HG02623 (cell line): ENCODE results near the gene DEPDC5.

Experiments used
- ATAC-seq: cut with Tn5 transposase; IDR thresholded peaks from one replicate; pipeline ENCODE4 v1.9.1; 2021; ENCODE audit warnings: moderate library complexity; ENCODE audit not compliant: unreplicated experiment

The DEPDC5 gene

DNA sequence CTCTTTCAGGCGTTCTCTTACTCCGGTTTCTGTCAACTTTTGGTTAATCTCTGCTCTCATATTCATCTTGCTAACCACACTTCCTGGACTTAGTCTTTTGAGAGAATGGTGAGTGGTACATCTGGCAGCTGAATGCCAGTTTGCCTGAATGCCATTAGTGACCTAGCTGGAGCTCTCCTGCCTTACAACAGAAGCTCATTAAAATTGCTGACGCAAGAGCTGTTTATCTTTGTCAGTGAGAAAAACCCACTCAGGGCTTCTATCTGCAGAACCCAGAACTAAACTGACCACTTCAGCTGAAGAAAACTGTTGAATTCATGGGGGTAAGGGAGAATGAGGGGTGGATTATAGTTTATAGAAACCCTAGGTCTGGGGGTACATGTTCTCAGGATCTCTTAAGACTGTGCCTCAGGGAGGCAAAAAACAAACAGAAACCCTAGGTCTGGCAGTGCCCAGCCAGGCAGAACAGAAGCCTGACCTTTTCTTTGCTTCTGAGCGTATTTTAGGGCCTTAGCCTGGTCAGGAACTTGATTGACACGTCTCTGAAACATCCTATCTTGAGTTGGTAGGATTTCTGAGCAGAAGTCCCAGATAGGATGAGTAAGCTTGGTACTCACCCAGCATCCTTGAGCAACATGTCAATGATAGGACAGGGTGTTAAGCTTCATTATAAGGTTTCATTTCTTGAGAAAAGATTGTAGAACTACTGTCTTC is 137.7 kb downstream of the DEPDC5 start:
- ATAC-seq = no peak

DNA sequence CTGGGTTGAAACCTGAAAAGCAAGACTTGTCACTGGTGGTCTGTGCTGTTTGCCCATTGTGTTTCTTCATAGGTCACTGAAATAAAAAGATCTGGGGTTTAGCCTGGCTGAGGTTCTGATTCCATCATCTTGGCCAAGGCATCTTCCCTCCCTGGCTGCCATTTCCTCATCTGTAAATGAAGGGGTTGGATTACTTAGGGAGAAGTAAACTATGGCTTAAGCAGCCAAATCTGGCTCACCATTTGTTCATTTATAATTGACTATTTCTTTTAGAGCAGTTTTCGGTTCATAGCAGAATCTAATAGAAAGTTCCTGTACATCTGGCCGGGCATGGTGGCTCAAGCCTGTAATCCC is 138.2 kb downstream of the DEPDC5 start:
- no peak for ATAC-seq

DNA sequence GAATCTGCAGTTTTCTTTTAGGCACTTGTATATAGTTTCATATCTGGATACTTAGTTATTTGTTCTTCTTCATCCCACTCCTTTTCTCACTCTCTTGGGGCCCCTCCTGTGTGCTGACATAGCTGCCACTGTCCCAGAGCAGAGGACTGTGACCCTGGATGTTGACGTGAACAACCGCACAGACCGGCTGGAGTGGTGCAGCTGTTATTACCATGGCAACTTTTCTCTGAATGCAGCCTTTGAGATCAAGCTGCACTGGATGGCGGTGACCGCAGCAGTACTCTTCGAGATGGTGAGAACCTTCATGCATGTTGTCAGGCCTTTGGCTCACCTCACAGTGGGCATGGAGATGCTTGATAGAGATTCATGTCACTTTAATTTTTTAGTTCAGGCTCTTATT is 139.6 kb downstream of the DEPDC5 start:
- no peak for ATAC-seq

DNA sequence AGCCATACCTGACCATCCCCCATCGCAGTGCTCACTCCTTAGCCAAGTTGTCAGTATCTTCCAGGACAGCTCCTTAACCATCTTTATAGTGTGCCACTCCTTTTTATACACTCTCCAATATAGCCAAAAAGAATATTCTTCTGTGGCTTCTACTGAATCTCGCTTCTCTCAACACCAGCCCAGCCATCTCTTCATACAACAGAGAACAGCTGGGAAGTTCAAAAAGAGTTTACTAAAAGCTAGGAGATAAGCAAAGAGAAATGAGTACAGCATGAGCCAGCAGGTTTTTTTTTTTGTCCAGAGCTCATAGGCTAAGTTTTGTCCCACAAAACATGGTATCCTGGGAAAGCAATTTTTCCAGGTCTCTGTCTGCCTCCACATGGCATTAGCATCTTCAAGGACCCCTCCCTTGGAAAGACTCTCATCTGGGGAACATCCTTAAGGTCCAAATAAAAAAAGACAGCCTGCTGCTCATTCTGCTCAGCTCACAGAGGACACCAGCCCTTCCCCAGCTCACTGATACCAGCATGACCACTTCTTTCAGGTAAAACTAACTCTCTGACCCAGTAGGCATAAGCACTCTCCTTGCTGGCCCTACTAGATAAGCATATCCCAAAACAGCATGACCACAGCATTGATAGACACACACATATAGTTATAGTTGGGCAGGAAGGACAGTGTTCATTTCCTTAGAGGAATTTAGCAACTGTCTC is 141.7 kb downstream of the DEPDC5 start:
- no peak for ATAC-seq

DNA sequence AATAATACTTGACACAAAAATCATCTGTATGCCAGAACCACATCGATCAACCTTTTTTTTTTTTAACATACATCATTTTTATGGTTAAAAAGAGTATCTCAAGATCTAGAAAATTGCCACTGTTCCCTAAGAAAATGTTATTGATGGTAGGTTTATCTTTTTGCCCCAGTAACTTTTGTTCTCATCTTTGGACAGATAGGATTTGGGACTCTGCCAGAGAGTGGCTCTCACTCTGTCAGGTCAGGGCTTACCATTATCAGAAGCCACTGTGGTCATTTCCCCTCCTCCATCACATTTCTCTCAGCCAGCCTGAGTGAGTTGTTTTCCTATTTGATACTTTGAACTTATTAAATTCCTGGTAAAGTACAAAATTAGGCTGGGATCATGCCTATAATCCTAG is 142.7 kb downstream of the DEPDC5 start:
- ATAC-seq = no peak

DNA sequence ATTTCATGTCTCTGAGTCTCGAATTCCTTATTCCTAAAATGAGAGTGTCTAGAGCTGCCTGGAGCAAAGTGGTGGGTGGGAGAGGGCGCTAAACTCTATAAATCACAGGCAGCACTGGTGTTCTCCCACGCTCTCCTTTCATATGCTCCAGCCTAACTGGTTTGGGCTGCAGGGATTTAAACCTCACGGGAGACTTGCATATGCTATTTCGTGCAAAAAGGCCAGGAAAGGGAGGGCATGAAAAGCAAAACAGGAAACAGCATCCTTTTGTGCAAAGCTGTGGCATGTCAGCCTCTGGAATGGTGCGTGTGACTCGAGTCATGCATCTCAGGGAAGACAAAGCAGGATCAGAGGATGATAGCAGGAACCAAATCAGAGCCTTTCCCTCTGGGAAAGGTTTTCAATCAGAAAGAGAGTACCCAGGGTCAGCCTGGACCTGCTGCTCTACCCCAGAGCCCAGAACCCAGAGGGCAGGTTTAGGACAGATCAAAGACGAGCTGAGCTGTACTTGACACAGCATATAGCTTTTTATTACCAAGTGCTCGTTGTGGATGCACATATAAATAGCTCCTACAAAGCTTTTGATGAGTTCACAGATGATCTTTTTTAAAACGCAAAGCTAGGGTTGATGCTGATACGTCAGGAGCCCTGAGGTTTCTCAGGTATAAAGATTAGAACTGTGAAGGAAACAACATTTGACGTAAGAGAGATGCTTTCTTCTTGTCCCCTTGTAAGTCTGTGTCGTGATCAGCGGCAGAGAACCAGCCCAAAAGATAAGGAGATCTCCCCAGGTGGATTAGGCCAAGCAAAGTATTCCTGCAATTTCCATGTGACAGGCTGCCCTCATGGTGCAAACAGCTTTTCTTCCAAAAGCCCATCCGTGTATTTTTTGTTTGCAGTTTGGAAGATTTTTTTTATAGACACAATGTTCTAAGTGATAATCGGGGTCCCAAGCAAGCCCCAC is 144.3 kb downstream of the DEPDC5 start:
- ATAC-seq = no peak

DNA sequence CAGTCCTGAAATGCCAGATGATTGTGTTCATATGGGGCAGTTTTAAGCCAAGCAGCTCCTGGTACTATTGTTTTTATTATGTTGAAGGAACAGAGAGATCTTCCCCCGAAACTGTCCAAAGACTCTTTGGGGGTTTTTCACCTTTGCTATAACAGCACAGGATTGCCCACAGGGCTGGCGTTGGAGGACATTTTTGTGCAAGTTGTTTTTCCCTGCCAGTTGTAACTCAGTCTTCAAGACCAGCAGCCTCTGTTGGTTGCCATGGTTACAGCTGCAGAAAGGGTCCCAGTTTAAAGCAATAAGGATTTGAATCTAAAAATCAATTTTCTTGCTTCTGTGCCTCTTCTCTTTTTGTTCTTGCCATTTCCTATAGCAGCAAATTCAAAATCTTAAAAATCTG is 145.1 kb downstream of the DEPDC5 start:
- no peak for ATAC-seq

DNA sequence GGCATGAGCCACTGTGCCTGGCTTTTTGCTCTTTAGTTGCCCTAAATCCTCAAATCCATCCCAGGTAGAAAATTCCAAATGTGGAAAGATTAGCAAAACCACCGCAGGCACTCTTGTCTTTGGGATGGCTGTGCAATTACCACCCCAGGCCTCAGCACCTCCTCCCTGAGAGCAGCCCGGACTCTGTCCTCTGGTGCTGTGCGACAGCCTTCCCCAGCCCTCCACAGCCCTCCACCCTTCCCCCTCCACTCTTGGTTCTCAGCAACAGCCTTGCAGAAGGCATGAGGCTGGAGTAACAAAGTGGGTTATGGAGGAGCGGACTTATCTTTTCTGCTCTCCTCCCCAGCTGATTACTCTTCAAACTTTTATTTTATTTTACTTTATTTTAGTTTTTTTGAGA is 145.8 kb downstream of the DEPDC5 start:
- ATAC-seq = no peak

DNA sequence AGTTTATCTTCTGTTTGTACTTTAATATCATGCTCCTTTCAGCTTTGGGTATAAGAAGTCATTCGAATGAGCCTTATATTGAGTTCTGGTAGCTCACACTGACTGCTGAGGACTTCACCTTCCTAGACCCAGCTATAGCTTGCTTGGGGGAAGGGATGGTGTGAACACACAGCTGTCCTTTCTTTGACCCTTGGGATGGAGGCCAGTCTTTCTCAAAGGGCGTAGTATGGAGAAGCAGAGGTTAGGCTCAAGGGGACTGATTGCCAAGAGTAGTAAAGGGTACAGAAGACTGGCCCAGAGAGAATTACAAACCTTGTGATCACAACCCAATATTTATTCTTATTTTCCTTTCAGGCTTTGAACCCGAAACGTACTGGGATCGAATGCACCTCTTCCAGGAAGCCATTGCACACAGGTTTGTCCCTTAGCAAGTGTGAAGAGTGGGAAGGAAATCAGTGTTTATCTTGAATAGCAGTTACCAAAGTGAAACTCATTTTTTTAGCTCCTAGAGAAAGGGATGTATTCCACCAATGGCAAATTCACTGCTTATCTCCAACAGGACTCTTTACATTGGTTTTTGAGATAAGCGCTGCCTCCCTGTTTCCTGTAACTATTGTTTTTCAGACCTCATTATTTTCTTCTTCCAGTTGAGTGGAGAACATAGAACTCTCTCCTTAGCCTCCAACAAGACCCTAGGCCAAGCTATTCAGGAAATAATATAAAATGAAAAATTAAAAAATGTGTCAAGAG is 147.7 kb downstream of the DEPDC5 start:
- ATAC-seq = no peak

DNA sequence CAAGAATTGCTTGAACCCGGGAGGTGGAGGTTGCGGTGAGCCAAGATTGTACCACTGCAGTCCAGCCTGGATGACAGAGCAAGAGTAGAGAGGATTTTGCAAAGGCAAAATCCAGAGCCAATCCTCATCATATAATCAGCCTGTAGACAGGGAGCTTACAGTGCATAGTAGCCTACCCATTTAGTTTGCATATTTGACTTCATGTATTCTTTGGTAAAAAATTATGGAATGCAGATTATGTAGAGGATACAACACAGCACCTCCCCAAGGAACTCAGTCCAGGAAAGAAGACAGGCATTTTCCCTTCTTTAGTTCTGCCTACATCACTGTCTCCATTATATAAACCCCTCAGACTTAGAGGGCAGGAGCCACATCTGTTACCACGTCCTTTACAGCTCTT is 150.8 kb downstream of the DEPDC5 start:
- no peak for ATAC-seq

DNA sequence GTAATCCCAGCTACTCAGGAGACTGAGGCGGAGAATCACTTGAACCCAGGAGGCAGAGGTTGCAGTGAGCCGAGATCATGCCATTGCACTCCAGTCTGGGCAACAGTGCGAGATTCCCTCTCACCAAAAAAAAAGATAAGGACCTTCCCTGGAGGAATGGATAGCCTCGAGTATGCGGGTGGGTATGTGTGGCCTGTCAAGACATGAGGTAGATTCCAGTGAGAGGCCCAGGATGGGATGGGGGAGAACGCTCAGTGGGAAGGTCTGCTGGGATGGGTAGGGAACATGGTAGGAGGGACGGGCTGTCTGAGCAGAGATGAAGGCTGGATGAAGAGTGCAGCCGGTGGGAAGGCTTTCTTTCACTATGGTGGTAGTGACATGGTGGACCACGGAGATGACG is 151.5 kb downstream of the DEPDC5 start:
- no peak for ATAC-seq

DNA sequence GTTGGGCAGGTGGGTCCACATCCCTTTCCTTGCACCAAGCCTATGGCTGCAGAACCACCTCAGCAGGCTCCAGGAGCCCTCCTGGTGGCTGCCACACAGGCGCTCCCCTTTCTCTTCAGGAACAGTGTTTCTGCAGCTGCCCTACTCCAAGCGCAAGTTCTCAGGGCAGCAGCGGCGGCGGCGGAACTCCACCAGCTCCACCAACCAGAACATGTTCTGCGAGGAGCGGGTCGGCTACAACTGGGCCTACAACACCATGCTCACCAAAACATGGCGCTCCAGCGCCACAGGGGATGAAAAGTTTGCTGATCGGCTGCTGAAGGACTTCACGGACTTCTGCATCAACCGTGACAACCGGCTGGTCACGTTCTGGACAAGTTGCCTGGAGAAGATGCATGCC is 152.3 kb downstream of the DEPDC5 start:
- no peak for ATAC-seq

DNA sequence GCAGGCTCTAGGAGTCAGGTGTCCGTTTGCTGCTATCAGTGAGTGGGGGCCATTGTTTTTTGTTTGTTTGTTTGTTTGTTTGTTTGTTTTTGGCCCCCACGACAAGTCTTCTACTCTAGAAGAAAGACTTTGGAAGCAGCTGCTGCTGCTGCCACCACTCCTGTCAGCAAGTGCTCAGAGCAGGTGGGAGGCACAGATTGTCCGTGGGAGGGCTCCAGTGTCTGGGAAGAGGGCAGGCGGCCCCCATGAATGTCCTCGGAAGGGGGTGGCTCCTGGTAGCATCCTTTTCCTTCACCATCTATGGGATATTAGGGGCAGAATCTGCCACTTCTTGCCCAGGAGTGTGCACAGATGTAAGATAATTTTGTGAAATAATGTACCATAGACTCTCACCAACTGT is 152.8 kb downstream of the DEPDC5 start:
- no peak for ATAC-seq

DNA sequence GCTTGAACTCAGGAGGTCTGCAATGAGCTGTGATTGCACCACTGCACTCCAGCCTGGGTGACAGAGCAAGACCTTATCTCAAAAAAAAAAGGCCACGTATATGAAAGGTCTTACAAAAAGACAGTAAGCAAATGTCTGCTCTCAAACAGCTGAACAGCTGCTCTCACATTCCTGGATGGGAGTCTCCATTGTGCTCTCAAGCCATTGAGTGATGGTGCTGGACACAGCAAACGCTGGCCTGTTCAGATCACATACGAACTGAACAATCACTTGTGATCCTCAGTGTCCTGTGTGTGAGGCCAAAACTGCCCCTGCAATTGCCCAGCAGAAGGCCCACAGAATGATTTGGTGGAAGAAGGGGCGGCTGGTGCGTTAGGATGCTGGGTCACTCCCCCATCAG is 156.2 kb downstream of the DEPDC5 start:
- no peak for ATAC-seq

DNA sequence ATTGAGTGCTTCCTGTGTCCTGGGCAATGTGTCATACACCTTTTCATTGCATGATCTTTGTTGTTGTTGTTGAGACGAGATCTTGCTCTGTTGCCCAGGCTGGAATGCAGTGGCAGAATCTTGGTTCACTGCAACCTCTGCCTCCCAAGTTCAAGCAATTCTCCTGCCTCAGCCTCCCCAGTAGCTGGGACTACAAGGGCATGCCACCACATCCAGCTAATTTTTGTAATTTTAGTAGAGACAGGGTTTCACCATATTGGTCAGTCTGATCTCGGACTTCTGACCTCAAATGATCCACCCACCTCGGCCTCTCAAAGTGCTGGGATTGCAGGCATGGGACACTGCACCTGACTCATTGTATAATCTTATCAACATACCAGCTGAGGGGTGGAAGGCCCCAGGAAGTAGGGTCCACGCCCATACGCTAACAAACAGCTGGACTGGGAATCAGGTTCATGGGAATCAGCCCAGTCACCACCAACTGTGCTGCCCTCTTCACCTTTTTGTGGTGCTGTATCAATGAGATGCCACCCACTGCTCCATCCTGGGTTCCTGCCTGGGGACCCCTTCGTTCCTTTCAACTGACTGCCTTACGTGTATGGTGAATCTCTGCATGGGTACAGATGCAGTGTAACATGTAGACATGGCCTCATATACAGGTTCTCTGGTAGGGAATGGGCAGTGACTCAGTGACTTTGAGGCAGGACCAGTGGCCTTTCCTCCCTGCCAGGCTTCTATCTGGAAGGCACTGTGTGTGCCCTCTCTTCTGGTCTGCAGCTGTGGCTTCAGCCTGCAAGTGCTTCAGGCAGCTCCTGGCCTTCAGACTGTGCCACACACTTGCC is 158.0 kb downstream of the DEPDC5 start:
- ATAC-seq = no peak

DNA sequence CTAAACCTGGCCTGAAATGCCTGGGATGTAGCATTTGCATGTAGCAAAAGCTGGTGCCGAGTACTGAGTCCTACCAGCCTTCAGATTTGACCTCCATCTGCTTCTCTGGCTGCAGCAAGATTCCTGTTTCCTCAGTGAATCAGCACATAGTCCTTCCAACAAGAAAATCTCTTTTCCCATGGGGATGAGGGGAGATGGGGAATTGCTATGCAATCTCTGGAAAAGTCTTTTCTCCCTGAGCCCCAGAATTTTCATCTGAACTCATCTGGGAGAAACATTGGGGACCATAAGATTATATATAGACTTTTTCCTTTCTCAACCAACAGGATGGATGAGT is 158.6 kb downstream of the DEPDC5 start:
- ATAC-seq = no peak

DNA sequence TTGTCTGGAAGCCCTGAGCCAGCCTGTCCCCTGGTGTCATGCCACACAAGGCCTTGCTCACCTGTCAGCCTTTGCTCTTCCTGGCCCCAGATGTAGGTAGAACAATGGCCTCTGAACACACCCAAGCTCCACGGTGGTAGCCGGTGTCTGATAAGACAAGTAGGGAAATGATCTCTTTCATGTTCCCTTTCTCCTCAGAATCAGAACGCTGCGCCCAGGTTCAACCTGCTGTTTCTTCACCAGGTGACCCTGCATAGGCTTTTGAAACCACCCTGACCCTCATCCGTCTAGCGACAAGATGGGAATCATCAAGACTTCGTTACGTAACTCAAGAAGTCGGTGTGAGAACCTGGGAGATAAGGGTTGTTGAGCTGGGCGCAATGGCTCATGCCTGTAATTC is 161.8 kb downstream of the DEPDC5 start:
- ATAC-seq = no peak

DNA sequence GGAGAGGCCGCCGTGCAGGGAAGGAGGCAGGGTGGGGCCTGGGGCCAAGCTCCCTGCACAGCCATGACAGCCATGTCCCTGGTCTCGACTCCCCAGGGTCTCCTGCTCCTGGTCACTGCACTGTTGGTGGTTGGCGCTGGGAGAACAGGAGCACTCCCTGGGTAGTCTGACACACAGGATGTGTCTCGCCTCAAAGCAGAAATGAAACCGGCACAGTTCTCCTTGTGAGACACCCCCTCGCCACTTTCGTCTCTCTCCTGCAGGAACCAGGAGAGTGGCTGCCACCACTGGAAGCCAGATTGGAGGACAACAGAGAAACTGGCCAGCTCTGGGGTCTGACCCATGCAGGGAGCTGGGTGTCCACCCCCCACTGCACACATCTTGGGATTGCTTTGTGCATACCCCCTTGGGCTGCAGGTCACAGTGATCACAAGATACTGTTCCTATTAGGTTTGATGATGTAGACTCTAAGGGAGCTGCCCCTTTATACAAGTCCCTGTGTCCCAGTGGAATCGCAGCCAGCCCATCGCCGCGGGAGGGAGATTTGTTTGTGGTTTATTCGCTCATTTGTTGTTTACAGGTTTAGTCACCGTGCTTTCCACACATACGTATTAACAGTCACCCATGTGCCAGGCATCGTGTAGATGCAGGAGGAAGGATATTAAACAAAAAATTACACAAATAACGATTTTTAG is 163.6 kb downstream of the DEPDC5 start:
- peak; percentile 70 for ATAC-seq

DNA sequence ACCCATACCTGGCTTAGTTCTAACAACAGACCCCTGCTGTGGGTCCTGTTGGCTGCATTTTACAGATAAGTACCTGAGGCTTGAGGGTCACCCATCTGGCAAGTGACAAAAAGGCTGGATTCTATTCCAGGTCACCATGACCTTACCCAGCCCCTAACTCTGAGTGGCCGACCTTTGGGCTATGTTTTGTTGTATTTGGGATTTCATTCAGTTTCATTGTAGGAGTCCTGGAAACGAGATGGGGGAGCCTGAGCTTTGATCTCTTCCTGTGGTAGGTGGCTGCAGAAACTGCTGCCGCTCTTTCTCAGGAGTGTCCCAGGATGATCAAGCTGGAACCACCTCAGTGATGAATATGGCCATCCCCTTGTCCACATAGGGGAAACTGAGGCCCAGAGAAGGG is 165.9 kb downstream of the DEPDC5 start:
- no peak for ATAC-seq

DNA sequence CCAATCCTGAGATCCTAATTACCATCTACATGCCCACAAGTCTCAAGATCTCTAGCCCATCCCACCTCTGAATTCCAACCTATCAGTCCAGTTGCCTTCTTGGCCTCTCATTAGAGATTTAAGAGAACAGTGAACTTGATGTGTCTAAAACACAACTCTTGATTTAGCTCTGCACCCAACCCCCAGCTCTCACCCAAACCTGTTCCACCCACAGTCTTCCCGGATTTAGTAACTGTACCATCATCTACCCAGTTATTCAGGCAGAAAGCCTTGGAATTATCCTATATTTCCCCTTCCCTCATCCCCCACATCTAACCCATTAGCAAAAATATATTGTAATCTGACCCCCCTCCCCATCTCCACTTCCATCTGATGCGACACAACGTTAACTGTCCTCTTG is 166.5 kb downstream of the DEPDC5 start:
- no peak for ATAC-seq
